SH-SY5Y (cell line): ENCODE data around the gene PTTG1IP.

ENCODE experiments used
- GATA2 ChIP-seq: IDR thresholded peaks from 2 replicates; pipeline ENCODE4 v1.6.1; 2011; ENCODE audit warnings: mild to moderate bottlenecking, low read depth, low read length
- GATA3 ChIP-seq: IDR thresholded peaks from 2 replicates; pipeline ENCODE4 v1.6.1; 2011; ENCODE audit warnings: low read depth, mild to moderate bottlenecking, low read length, moderate library complexity

The PTTG1IP gene

GRCh38 chr21:44903050-44903685 is 29.7 kb upstream of the PTTG1IP start:
- no peak for TF ChIP-seq GATA2
- TF ChIP-seq GATA3, result no peak

- TF ChIP-seq GATA3 (no peak), GATA2 (no peak)
Measured at GRCh38 chr21:44902268-44903049, 29.0 kb upstream of the PTTG1IP start.

GRCh38 chr21:44901391-44902074 is 28.0 kb upstream of the PTTG1IP start:
- TF ChIP-seq GATA2, result no peak
- TF ChIP-seq GATA3, result no peak

- no peak for TF ChIP-seq GATA2
- no peak for TF ChIP-seq GATA3
Measured at GRCh38 chr21:44900559-44901251, 27.2 kb upstream of the PTTG1IP start.

- TF ChIP-seq GATA2 (no peak), GATA3 (no peak)
Measured at GRCh38 chr21:44899768-44900558, 26.5 kb upstream of the PTTG1IP start.

- TF ChIP-seq GATA3, result no peak
- no peak for TF ChIP-seq GATA2
Measured at GRCh38 chr21:44898851-44899767, 25.6 kb upstream of the PTTG1IP start.

GRCh38 chr21:44898011-44898488 is 24.6 kb upstream of the PTTG1IP start:
- TF ChIP-seq GATA3 (no peak), GATA2 (no peak)

- TF ChIP-seq GATA3 (no peak), GATA2 (no peak)
Measured at GRCh38 chr21:44897326-44898010, 24.0 kb upstream of the PTTG1IP start.

- TF ChIP-seq GATA3 (no peak), GATA2 (no peak)
Measured at GRCh38 chr21:44896561-44897286, 23.2 kb upstream of the PTTG1IP start.

- no peak for TF ChIP-seq GATA2
- TF ChIP-seq GATA3, result no peak
Measured at GRCh38 chr21:44895859-44896258, 22.4 kb upstream of the PTTG1IP start.

GRCh38 chr21:44894687-44895302 is 21.3 kb upstream of the PTTG1IP start:
- TF ChIP-seq GATA3 (no peak), GATA2 (no peak)
